ENCODE results near the gene ATP11A.

Gene ATP11A

GRCh38 chr13:112743451-112744167, 53.8 kb downstream of the ATP11A start:
- no peak for DNase-seq (ENCODE audit: low read depth, low spot score)

GRCh38 chr13:112744168-112745021, 54.6 kb downstream of the ATP11A start:
- no peak for DNase-seq (ENCODE audit: low read depth, low spot score)

GRCh38 chr13:112746044-112746443, 56.2 kb downstream of the ATP11A start:
- no peak for DNase-seq (ENCODE audit: low read depth, low spot score)

GRCh38 chr13:112747256-112747655, 57.4 kb downstream of the ATP11A start:
- DNase-seq (ENCODE audit: low read depth, low spot score) = no peak

- DNase-seq (ENCODE audit: low read depth, low spot score) = no peak
These were observed 59.3 kb downstream of the ATP11A start for GRCh38 chr13:112748947-112749735.

- DNase-seq (ENCODE audit: low read depth, low spot score) = no peak
These were observed 60.7 kb downstream of the ATP11A start for GRCh38 chr13:112750570-112750969.

GRCh38 chr13:112751617-112752016, 61.8 kb downstream of the ATP11A start:
- DNase-seq (ENCODE audit: low read depth, low spot score) = no peak

GRCh38 chr13:112752211-112752610, 62.4 kb downstream of the ATP11A start:
- DNase-seq (ENCODE audit: low read depth, low spot score) = no peak

- DNase-seq (ENCODE audit: low read depth, low spot score) = no peak
These were observed 63.1 kb downstream of the ATP11A start for GRCh38 chr13:112752711-112753541.

GRCh38 chr13:112753833-112754232, 64.0 kb downstream of the ATP11A start:
- no peak for DNase-seq (ENCODE audit: low read depth, low spot score)

GRCh38 chr13:112754281-112755025, 64.6 kb downstream of the ATP11A start:
- no peak for DNase-seq (ENCODE audit: low read depth, low spot score)

GRCh38 chr13:112755331-112755730, 65.5 kb downstream of the ATP11A start:
- no peak for DNase-seq (ENCODE audit: low read depth, low spot score)

- no peak for DNase-seq (ENCODE audit: low read depth, low spot score)
These were observed 66.2 kb downstream of the ATP11A start for GRCh38 chr13:112756081-112756480.

GRCh38 chr13:112756511-112756966, 66.7 kb downstream of the ATP11A start:
- DNase-seq (ENCODE audit: low read depth, low spot score) = no peak

GRCh38 chr13:112756967-112757758, 67.3 kb downstream of the ATP11A start:
- DNase-seq (ENCODE audit: low read depth, low spot score) = no peak

- DNase-seq (ENCODE audit: low read depth, low spot score) = no peak
These were observed 67.9 kb downstream of the ATP11A start for GRCh38 chr13:112757759-112758086.

- no peak for DNase-seq (ENCODE audit: low read depth, low spot score)
These were observed 69.2 kb downstream of the ATP11A start for GRCh38 chr13:112759053-112759452.

- DNase-seq (ENCODE audit: low read depth, low spot score) = no peak
These were observed 70.0 kb downstream of the ATP11A start for GRCh38 chr13:112759827-112760226.

GRCh38 chr13:112760435-112760834, 70.6 kb downstream of the ATP11A start:
- no peak for DNase-seq (ENCODE audit: low read depth, low spot score)

GRCh38 chr13:112760931-112761330, 71.1 kb downstream of the ATP11A start:
- DNase-seq (ENCODE audit: low read depth, low spot score) = no peak

Measured in activated naive CD8-positive, alpha-beta T cell treated with anti-CD3 and anti-CD28 coated beads, Interleukin-2, amount 50 U/mL, for 16 hours (primary cell).